ENCODE data around the gene BHMT2.

The BHMT2 gene

GRCh38 chr5:79111960-79112702, 42.6 kb downstream of the BHMT2 start:
- no peaks in the 10 kb centered on the region for H3K36me3 ChIP-seq (ENCODE audit: control insufficient read depth, insufficient read depth, low read length)
- H3K27ac ChIP-seq (ENCODE audit: insufficient read depth, low read depth, low read length, poor library complexity, severe bottlenecking) = no peak overlapping the region
- no peaks in the 10 kb centered on the region for H3K9me3 ChIP-seq (ENCODE audit: control insufficient read depth, low read length)
- peaks cover 52% of the 10 kb centered on the region for H3K27me3 ChIP-seq (ENCODE audit: control insufficient read depth, insufficient read depth, low read length, poor library complexity, severe bottlenecking)
- whole genome bisulfite sequencing, 2 experiments = 7 to 8% methylated on average over 39 of the region's 39 CpGs
- H3K4me3 ChIP-seq (ENCODE audit: insufficient read depth, low read depth, low read length) = peak overlapping the region; percentile 31
- no peaks in the 10 kb centered on the region for H3K4me1 ChIP-seq (ENCODE audit: control insufficient read depth, insufficient read depth, low read length)

- H3K9me3 ChIP-seq (ENCODE audit: control insufficient read depth, low read length) = no peaks in the 10 kb centered on the region
- no peaks in the 10 kb centered on the region for H3K4me1 ChIP-seq (ENCODE audit: control insufficient read depth, insufficient read depth, low read length)
- H3K4me3 ChIP-seq (ENCODE audit: insufficient read depth, low read depth, low read length) = no peak overlapping the region
- H3K36me3 ChIP-seq (ENCODE audit: control insufficient read depth, insufficient read depth, low read length) = no peaks in the 10 kb centered on the region
- 82 to 85% methylated on average over 5 of the region's 5 CpGs for WGBS, 2 experiments
- H3K27ac ChIP-seq (ENCODE audit: insufficient read depth, low read depth, low read length, poor library complexity, severe bottlenecking) = no peak overlapping the region
- H3K27me3 ChIP-seq (ENCODE audit: control insufficient read depth, insufficient read depth, low read length, poor library complexity, severe bottlenecking) = peaks cover 52% of the 10 kb centered on the region
Observed at GRCh38 chr5:79112703-79113058, 43.1 kb downstream of the BHMT2 start.

GRCh38 chr5:79119486-79119885, 49.9 kb downstream of the BHMT2 start:
- Histone ChIP-seq H3K27me3 (ENCODE audit: control insufficient read depth, insufficient read depth, low read length, poor library complexity, severe bottlenecking) (peaks cover 7% of the 10 kb centered on the region), H3K4me1 (ENCODE audit: control insufficient read depth, insufficient read depth, low read length) (no peaks in the 10 kb centered on the region), H3K9me3 (ENCODE audit: control insufficient read depth, low read length) (no peaks in the 10 kb centered on the region), H3K36me3 (ENCODE audit: control insufficient read depth, insufficient read depth, low read length) (no peaks in the 10 kb centered on the region), H3K27ac (ENCODE audit: insufficient read depth, low read depth, low read length, poor library complexity, severe bottlenecking) (no peak overlapping the region), H3K4me3 (ENCODE audit: insufficient read depth, low read depth, low read length) (no peak overlapping the region)
- WGBS, 2 experiments = 95 to 96% methylated on average over 3 of the region's 4 CpGs

GRCh38 chr5:79120221-79120620, 50.7 kb downstream of the BHMT2 start:
- Histone ChIP-seq H3K9me3 (ENCODE audit: control insufficient read depth, low read length) (no peaks in the 10 kb centered on the region), H3K4me1 (ENCODE audit: control insufficient read depth, insufficient read depth, low read length) (no peaks in the 10 kb centered on the region), H3K36me3 (ENCODE audit: control insufficient read depth, insufficient read depth, low read length) (no peaks in the 10 kb centered on the region), H3K27me3 (ENCODE audit: control insufficient read depth, insufficient read depth, low read length, poor library complexity, severe bottlenecking) (no peaks in the 10 kb centered on the region), H3K4me3 (ENCODE audit: insufficient read depth, low read depth, low read length) (no peak overlapping the region), H3K27ac (ENCODE audit: insufficient read depth, low read depth, low read length, poor library complexity, severe bottlenecking) (no peak overlapping the region)
- WGBS, 2 experiments = 98 to 99% methylated on average over 4 of the region's 4 CpGs

- H3K27me3 ChIP-seq (ENCODE audit: control insufficient read depth, insufficient read depth, low read length, poor library complexity, severe bottlenecking) = no peaks in the 10 kb centered on the region
- H3K4me1 ChIP-seq (ENCODE audit: control insufficient read depth, insufficient read depth, low read length) = no peaks in the 10 kb centered on the region
- H3K27ac ChIP-seq (ENCODE audit: insufficient read depth, low read depth, low read length, poor library complexity, severe bottlenecking) = no peak overlapping the region
- no peak overlapping the region for H3K4me3 ChIP-seq (ENCODE audit: insufficient read depth, low read depth, low read length)
- H3K9me3 ChIP-seq (ENCODE audit: control insufficient read depth, low read length) = no peaks in the 10 kb centered on the region
- H3K36me3 ChIP-seq (ENCODE audit: control insufficient read depth, insufficient read depth, low read length) = no peaks in the 10 kb centered on the region
Observed at GRCh38 chr5:79122973-79123372, 53.4 kb downstream of the BHMT2 start.

- H3K4me1 ChIP-seq (ENCODE audit: control insufficient read depth, insufficient read depth, low read length) = no peaks in the 10 kb centered on the region
- H3K27ac ChIP-seq (ENCODE audit: insufficient read depth, low read depth, low read length, poor library complexity, severe bottlenecking) = no peak overlapping the region
- WGBS, 2 experiments = 83 to 92% methylated on average over 1 of the region's 1 CpG
- H3K27me3 ChIP-seq (ENCODE audit: control insufficient read depth, insufficient read depth, low read length, poor library complexity, severe bottlenecking) = no peaks in the 10 kb centered on the region
- H3K36me3 ChIP-seq (ENCODE audit: control insufficient read depth, insufficient read depth, low read length) = no peaks in the 10 kb centered on the region
- H3K9me3 ChIP-seq (ENCODE audit: control insufficient read depth, low read length) = no peaks in the 10 kb centered on the region
- no peak overlapping the region for H3K4me3 ChIP-seq (ENCODE audit: insufficient read depth, low read depth, low read length)
Observed at GRCh38 chr5:79124607-79125006, 55.0 kb downstream of the BHMT2 start.

GRCh38 chr5:79130781-79131180, 61.2 kb downstream of the BHMT2 start:
- H3K27me3 ChIP-seq (ENCODE audit: control insufficient read depth, insufficient read depth, low read length, poor library complexity, severe bottlenecking) = no peaks in the 10 kb centered on the region

GRCh38 chr5:79133121-79133656, 63.6 kb downstream of the BHMT2 start:
- 30 to 36% methylated on average over 3 of the region's 4 CpGs for whole genome bisulfite sequencing, 2 experiments
- H3K36me3 ChIP-seq (ENCODE audit: control insufficient read depth, insufficient read depth, low read length) = no peaks in the 10 kb centered on the region
- H3K9me3 ChIP-seq (ENCODE audit: control insufficient read depth, low read length) = no peaks in the 10 kb centered on the region
- no peaks in the 10 kb centered on the region for H3K27me3 ChIP-seq (ENCODE audit: control insufficient read depth, insufficient read depth, low read length, poor library complexity, severe bottlenecking)
- H3K4me3 ChIP-seq (ENCODE audit: insufficient read depth, low read depth, low read length) = no peak overlapping the region
- H3K27ac ChIP-seq (ENCODE audit: insufficient read depth, low read depth, low read length, poor library complexity, severe bottlenecking) = no peak overlapping the region
- peaks cover 3% of the 10 kb centered on the region for H3K4me1 ChIP-seq (ENCODE audit: control insufficient read depth, insufficient read depth, low read length)

More at GRCh38 chr5:79130781-79131180, 61.2 kb downstream of the BHMT2 start:
- 66 to 81% methylated on average over 4 to 5 of the region's 6 CpGs for WGBS, 2 experiments
- Histone ChIP-seq H3K4me3 (ENCODE audit: insufficient read depth, low read depth, low read length) (no peak overlapping the region), H3K9me3 (ENCODE audit: control insufficient read depth, low read length) (no peaks in the 10 kb centered on the region), H3K4me1 (ENCODE audit: control insufficient read depth, insufficient read depth, low read length) (peaks cover 3% of the 10 kb centered on the region), H3K36me3 (ENCODE audit: control insufficient read depth, insufficient read depth, low read length) (no peaks in the 10 kb centered on the region), H3K27ac (ENCODE audit: insufficient read depth, low read depth, low read length, poor library complexity, severe bottlenecking) (no peak overlapping the region)

GRCh38 chr5:79133657-79134451, 64.3 kb downstream of the BHMT2 start:
- Histone ChIP-seq H3K27me3 (ENCODE audit: control insufficient read depth, insufficient read depth, low read length, poor library complexity, severe bottlenecking) (no peaks in the 10 kb centered on the region), H3K9me3 (ENCODE audit: control insufficient read depth, low read length) (no peaks in the 10 kb centered on the region), H3K36me3 (ENCODE audit: control insufficient read depth, insufficient read depth, low read length) (no peaks in the 10 kb centered on the region), H3K4me1 (ENCODE audit: control insufficient read depth, insufficient read depth, low read length) (peaks cover 3% of the 10 kb centered on the region), H3K4me3 (ENCODE audit: insufficient read depth, low read depth, low read length) (peak overlapping the region; percentile 2), H3K27ac (ENCODE audit: insufficient read depth, low read depth, low read length, poor library complexity, severe bottlenecking) (no peak overlapping the region)
- 9 to 10% methylated on average over 10 to 11 of the region's 11 CpGs for WGBS, 2 experiments

- Histone ChIP-seq H3K9me3 (ENCODE audit: control insufficient read depth, low read length) (no peaks in the 10 kb centered on the region), H3K27ac (ENCODE audit: insufficient read depth, low read depth, low read length, poor library complexity, severe bottlenecking) (no peak overlapping the region), H3K4me3 (ENCODE audit: insufficient read depth, low read depth, low read length) (no peak overlapping the region), H3K4me1 (ENCODE audit: control insufficient read depth, insufficient read depth, low read length) (peaks cover 3% of the 10 kb centered on the region), H3K27me3 (ENCODE audit: control insufficient read depth, insufficient read depth, low read length, poor library complexity, severe bottlenecking) (no peaks in the 10 kb centered on the region), H3K36me3 (ENCODE audit: control insufficient read depth, insufficient read depth, low read length) (no peaks in the 10 kb centered on the region)
- 93 to 96% methylated on average over 5 of the region's 5 CpGs for WGBS, 2 experiments
Observed at GRCh38 chr5:79135790-79136553, 66.4 kb downstream of the BHMT2 start.
